ENCODE measurements around the gene COPS7A. TPM values are rescaled to one million over a fixed set of nuclear protein-coding genes. Genes with fewer than 3 reads are reported as not detected.

Gene COPS7A
- total and polyA plus RNA-seq, 9 of the 15 experiments (the other 6 are each of a cell fraction or from before 2014, with no cell fraction given) = 12.7 to 36.0 (median 24.3) TPM

DNA sequence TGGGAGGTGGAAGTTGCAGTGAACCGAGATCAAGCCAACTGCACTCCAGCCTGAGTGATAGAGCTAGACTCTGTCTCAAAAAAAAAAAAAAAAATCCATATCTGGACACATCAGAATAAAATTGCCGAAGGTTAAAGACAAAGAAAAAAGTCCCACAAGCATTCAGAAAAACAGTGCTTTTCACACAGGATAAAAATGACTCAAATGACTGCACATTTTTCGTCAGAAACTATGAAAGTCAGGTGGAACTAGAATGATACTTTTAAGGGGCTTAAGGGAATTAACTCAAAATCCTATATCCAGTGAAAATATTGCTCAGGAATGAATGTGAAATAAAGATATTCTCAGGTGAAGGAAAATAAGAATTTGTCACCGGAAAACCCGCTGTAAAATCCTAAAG, 12.9 kb downstream of the COPS7A start:
- Histone ChIP-seq H3K4me2 (ENCODE audit: insufficient read depth, low read length) (no peak overlapping the region), H3K4me3 (no peak overlapping the region), H3K9ac (ENCODE audit: insufficient read depth in 1 of 2, low read depth in 2 of 2, low read length in 2 of 2) (no peak overlapping the region), H3K4me1 (replicated peaks in 1 of 2; ENCODE audit: control insufficient read depth in 2 of 2, insufficient read depth in 2 of 2, low read length in 2 of 2) (peaks cover 0 to 2% of the 10 kb centered on the region in 2 experiments; a peak in 2 of 5 replicates), H3K9me1 (ENCODE audit: control insufficient read depth, insufficient read depth, low read length) (no peaks in the 10 kb centered on the region), H3K27ac (ENCODE audit: extremely low read depth, low read depth, low read length) (no peak overlapping the region), H3K36me3 (ENCODE audit: control insufficient read depth, insufficient read depth, low read length) (no peaks in the 10 kb centered on the region), H2AFZ (ENCODE audit: low read depth, low read length) (no peak overlapping the region), H4K20me1 (replicated peaks; ENCODE audit: control insufficient read depth, insufficient read depth, low read length) (no peaks in the 10 kb centered on the region), H3K79me2 (ENCODE audit: control insufficient read depth, insufficient read depth, low read length) (no peaks in the 10 kb centered on the region), H3K9me3 (replicated peaks; ENCODE audit: control insufficient read depth, insufficient read depth, low read depth, low read length) (no peaks in the 10 kb centered on the region; the same call in 1 of the 2 replicates), H3K27me3 (ENCODE audit: control insufficient read depth in 2 of 2, insufficient read depth in 2 of 2, low read length in 2 of 2) (no peaks in the 10 kb centered on the region)
- no TSS peak for BruUV-seq (replicated peaks)
- DNase-seq (ENCODE audit: extremely low read depth in 1 of 4, low spot score in 3 of 4) = no peak
- TF ChIP-seq, protein P1, sequence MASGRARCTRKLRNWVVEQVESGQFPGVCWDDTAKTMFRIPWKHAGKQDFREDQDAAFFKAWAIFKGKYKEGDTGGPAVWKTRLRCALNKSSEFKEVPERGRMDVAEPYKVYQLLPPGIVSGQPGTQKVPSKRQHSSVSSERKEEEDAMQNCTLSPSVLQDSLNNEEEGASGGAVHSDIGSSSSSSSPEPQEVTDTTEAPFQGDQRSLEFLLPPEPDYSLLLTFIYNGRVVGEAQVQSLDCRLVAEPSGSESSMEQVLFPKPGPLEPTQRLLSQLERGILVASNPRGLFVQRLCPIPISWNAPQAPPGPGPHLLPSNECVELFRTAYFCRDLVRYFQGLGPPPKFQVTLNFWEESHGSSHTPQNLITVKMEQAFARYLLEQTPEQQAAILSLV (tag; IDR thresholded peaks at IDR 0.05) = no peak
- TF ChIP-seq CBX1 (IDR thresholded peaks at IDR 0.05; ENCODE audit: low read depth) (no peak), CBX3 (IDR thresholded peaks at IDR 0.05; ENCODE audit: borderline replicate concordance in 1 of 2, low read length in 2 of 2) (peak in 1 of 2 experiments; percentile 90; a peak in 2 of 3 replicates), TRIM24 (IDR thresholded peaks at IDR 0.05) (peak; percentile 31 to 51; a peak in 1 of 4 replicates), SMAD2 (IDR thresholded peaks at IDR 0.05; ENCODE audit: low read depth, low read length) (no peak), ZNF274 (IDR thresholded peaks at IDR 0.05; ENCODE audit: borderline replicate concordance, low read depth, low read length) (no peak)
- TF ChIP-seq, protein P2, sequence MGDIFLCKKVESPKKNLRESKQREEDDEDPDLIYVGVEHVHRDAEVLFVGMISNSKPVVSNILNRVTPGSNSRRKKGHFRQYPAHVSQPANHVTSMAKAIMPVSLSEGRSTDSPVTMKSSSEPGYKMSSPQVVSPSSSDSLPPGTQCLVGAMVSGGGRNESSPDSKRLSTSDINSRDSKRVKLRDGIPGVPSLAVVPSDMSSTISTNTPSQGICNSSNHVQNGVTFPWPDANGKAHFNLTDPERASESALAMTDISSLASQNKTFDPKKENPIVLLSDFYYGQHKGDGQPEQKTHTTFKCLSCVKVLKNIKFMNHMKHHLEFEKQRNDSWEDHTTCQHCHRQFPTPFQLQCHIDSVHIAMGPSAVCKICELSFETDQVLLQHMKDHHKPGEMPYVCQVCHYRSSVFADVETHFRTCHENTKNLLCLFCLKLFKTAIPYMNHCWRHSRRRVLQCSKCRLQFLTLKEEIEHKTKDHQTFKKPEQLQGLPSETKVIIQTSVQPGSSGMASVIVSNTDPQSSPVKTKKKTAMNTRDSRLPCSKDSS (IDR thresholded peaks at IDR 0.05; ENCODE audit: low read depth, partially characterized antibody) = peak; percentile 38
- TF ChIP-seq, protein P3, sequence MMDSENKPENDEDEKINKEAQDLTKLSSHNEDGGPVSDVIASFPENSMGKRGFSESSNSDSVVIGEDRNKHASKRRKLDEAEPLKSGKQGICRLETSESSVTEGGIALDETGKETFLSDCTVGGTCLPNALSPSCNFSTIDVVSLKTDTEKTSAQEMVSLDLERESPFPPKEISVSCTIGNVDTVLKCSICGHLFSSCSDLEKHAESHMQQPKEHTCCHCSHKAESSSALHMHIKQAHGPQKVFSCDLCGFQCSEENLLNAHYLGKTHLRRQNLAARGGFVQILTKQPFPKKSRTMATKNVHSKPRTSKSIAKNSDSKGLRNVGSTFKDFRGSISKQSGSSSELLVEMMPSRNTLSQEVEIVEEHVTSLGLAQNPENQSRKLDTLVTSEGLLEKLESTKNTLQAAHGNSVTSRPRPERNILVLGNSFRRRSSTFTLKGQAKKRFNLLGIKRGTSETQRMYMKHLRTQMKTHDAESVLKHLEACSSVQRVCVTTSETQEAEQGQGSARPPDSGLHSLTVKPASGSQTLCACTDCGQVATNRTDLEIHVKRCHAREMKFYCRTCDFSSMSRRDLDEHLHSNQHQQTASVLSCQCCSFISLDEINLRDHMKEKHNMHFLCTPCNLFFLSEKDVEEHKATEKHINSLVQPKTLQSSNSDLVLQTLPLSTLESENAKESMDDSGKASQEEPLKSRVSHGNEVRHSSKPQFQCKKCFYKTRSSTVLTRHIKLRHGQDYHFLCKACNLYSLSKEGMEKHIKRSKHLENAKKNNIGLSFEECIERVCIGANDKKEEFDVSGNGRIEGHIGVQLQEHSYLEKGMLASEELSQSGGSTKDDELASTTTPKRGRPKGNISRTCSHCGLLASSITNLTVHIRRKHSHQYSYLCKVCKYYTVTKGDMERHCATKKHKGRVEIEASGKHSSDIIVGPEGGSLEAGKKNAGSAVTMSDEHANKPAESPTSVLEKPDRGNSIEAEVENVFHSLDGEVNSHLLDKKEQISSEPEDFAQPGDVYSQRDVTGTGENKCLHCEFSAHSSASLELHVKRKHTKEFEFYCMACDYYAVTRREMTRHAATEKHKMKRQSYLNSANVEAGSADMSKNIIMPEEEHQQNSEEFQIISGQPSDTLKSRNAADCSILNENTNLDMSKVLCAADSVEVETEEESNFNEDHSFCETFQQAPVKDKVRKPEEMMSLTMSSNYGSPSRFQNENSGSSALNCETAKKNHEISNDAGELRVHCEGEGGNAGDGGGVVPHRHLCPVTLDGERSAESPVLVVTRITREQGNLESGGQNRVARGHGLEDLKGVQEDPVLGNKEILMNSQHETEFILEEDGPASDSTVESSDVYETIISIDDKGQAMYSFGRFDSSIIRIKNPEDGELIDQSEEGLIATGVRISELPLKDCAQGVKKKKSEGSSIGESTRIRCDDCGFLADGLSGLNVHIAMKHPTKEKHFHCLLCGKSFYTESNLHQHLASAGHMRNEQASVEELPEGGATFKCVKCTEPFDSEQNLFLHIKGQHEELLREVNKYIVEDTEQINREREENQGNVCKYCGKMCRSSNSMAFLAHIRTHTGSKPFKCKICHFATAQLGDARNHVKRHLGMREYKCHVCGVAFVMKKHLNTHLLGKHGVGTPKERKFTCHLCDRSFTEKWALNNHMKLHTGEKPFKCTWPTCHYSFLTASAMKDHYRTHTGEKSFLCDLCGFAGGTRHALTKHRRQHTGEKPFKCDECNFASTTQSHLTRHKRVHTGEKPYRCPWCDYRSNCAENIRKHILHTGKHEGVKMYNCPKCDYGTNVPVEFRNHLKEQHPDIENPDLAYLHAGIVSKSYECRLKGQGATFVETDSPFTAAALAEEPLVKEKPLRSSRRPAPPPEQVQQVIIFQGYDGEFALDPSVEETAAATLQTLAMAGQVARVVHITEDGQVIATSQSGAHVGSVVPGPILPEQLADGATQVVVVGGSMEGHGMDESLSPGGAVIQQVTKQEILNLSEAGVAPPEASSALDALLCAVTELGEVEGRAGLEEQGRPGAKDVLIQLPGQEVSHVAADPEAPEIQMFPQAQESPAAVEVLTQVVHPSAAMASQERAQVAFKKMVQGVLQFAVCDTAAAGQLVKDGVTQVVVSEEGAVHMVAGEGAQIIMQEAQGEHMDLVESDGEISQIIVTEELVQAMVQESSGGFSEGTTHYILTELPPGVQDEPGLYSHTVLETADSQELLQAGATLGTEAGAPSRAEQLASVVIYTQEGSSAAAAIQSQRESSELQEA (IDR thresholded peaks at IDR 0.05; ENCODE audit: low read depth) = no peak
- WGBS (ENCODE audit: insufficient coverage, low coverage, missing lambda C conversion rate) = 81% methylated on average over 4 of the region's 5 CpGs
- intact Hi-C loops (cut with micrococcal nuclease) = no loop called here
- in situ Hi-C loops (cut with MboI) = no loop called here
- ATAC-seq = no peak
- FAIRE-seq = no peak
- CTCF ChIA-PET (ENCODE audit: low intra/inter-chr PET ratio) = interaction anchor here (0.7 kb wide), 1 partner anchor 89 kb away, joined by 5 read pairs; no protein-coding TSS in a partner anchor
- POLR2A ChIA-PET = interaction anchor here (0.8 to 1.4 kb wide), 2 partner anchors 13 to 29 kb away, joined by 3 to 5 read pairs; partner anchors contain the start of genes COPS7A and PTMS

Measured in K562 (cell line).